ENCODE results near the gene ANKRD65.

DNA sequence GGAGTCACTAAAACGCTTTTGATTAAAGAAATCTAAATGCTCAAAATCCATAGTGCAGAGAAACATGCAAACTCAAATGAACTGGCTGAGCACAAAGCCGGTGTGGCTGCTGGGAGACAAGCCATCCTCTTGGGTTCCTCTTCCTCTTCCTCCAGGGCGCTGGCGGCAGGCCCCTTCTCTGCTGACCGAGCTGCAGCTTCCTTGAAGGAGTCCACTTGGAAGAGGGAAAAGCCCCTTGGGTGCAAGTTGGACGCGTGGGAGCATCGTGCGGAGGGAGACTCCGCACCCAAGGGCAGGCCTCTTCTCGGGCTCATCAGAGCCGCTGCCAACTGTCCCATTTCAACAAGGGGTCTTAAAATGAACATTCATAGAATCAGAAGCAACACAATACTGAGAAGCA is 29.9 kb downstream of the ANKRD65 start:
- TF ChIP-seq POLR2A (IDR thresholded peaks at IDR 0.05): no peak
- TF ChIP-seq, protein P1, sequence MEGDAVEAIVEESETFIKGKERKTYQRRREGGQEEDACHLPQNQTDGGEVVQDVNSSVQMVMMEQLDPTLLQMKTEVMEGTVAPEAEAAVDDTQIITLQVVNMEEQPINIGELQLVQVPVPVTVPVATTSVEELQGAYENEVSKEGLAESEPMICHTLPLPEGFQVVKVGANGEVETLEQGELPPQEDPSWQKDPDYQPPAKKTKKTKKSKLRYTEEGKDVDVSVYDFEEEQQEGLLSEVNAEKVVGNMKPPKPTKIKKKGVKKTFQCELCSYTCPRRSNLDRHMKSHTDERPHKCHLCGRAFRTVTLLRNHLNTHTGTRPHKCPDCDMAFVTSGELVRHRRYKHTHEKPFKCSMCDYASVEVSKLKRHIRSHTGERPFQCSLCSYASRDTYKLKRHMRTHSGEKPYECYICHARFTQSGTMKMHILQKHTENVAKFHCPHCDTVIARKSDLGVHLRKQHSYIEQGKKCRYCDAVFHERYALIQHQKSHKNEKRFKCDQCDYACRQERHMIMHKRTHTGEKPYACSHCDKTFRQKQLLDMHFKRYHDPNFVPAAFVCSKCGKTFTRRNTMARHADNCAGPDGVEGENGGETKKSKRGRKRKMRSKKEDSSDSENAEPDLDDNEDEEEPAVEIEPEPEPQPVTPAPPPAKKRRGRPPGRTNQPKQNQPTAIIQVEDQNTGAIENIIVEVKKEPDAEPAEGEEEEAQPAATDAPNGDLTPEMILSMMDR (IDR thresholded peaks at IDR 0.05): no peak
